NCI-H446 (cell line): Measurements from ENCODE around the gene FGF14.

Experiments
- DNase-seq, 2 experiments: peaks; one replicate each; lab custom pipeline; 2025; lab: John Stamatoyannopoulos, UW

FGF14 gene

GRCh38 chr13:101930331-101930730 is 471.5 kb downstream of the FGF14 start:
- no peak for DNase-seq

- DNase-seq = peak; percentile 6 to 45
Measured at GRCh38 chr13:101925731-101926130, 476.1 kb downstream of the FGF14 start.

GRCh38 chr13:101919541-101920181 is 482.2 kb downstream of the FGF14 start:
- DNase-seq = peak in 1 of 2 experiments; percentile 41

- DNase-seq = peak; percentile 52 to 69
Measured at GRCh38 chr13:101917833-101918661, 483.8 kb downstream of the FGF14 start.

- peak; percentile 30 to 46 for DNase-seq
Measured at GRCh38 chr13:101917475-101917810, 484.4 kb downstream of the FGF14 start.

GRCh38 chr13:101916775-101917474 is 484.9 kb downstream of the FGF14 start:
- no peak for DNase-seq

GRCh38 chr13:101916108-101916774 is 485.6 kb downstream of the FGF14 start:
- peak; percentile 16 to 69 for DNase-seq

GRCh38 chr13:101915755-101916107 is 486.1 kb downstream of the FGF14 start:
- DNase-seq = no peak

- DNase-seq = peak; percentile 20 to 38
Measured at GRCh38 chr13:101915331-101915730, 486.5 kb downstream of the FGF14 start.

GRCh38 chr13:101911752-101912151 is 490.1 kb downstream of the FGF14 start:
- DNase-seq = no peak

- no peak for DNase-seq
Measured at GRCh38 chr13:101903890-101904289, 498.0 kb downstream of the FGF14 start.

- DNase-seq = peak; percentile 60 to 91
Measured at GRCh38 chr13:101898676-101899075, 503.2 kb downstream of the FGF14 start.

GRCh38 chr13:101896541-101896940 is 505.3 kb downstream of the FGF14 start:
- no peak for DNase-seq

- DNase-seq = no peak
Measured at GRCh38 chr13:101893021-101893420, 508.8 kb downstream of the FGF14 start.

GRCh38 chr13:101892296-101892695 is 509.6 kb downstream of the FGF14 start:
- DNase-seq = no peak

GRCh38 chr13:101881593-101881992 is 520.3 kb downstream of the FGF14 start:
- DNase-seq = no peak

- DNase-seq = no peak
Measured at GRCh38 chr13:101880581-101880980, 521.3 kb downstream of the FGF14 start.

GRCh38 chr13:101876951-101877350 is 524.9 kb downstream of the FGF14 start:
- DNase-seq = no peak

- no peak for DNase-seq
Measured at GRCh38 chr13:101875717-101876393, 526.0 kb downstream of the FGF14 start.

- DNase-seq = no peak
Measured at GRCh38 chr13:101875091-101875490, 526.8 kb downstream of the FGF14 start.

- DNase-seq = no peak
Measured at GRCh38 chr13:101869553-101869952, 532.3 kb downstream of the FGF14 start.
